ENCODE results near the gene PCDH12.

DNA sequence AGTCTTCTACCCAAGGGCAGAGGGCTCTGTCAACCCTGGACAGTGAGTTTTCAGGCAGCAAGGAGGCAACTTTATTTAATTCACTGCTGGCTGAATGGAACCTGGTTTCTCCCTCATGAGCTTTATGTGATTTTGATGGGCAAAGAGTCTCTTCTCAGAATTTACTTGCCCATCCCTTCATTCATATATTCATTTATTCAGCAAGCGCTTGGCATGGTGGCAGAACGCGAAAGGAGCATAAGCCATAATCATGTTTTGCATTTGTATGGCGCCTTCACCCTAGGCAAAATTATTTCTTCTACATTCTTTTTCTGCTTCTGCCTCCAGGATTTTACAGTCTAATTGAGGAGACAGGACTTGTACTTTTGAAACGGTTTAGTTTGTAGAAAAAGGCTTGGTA, 26.3 kb downstream of the PCDH12 start:
- no peak for TF ChIP-seq CTCF (IDR thresholded peaks at IDR 0.05)
- TF ChIP-seq POLR2A (IDR thresholded peaks at IDR 0.05) = no peak
